Measurements from ENCODE around the gene PTGFR. TPM values are rescaled to one million over a fixed set of nuclear protein-coding genes. Genes with fewer than 3 reads are reported as not detected.

The PTGFR gene
- total RNA-seq, 4 donors from 2014 or later = 13.8 to 64.0 (median 23.2) TPM

DNA sequence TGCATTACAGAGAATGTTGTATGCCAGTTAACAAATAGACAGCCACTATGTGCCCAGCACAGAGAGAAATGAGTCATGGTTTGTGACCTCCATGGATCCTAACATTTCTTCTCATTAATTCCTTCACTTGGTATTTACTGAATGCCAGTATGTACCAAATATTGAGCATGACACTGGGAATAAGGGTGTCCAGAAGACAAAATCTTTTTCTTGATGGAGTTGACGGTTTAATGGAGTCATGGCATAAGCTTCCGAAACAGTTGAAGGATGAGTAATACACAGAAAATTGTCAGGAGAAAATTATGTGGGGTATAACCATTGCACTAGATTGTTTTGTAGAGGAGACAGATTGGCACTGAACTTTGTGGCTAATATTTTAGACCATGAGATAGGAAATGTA lies 36.9 kb downstream of the PTGFR start:
- H3K27me3 ChIP-seq = no peaks in the 10 kb centered on the region
- no peaks in the 10 kb centered on the region for H3K9me3 ChIP-seq
- H3K4me1 ChIP-seq = no peaks in the 10 kb centered on the region
- no peak overlapping the region for H3K27ac ChIP-seq
- TF ChIP-seq, protein P1, sequence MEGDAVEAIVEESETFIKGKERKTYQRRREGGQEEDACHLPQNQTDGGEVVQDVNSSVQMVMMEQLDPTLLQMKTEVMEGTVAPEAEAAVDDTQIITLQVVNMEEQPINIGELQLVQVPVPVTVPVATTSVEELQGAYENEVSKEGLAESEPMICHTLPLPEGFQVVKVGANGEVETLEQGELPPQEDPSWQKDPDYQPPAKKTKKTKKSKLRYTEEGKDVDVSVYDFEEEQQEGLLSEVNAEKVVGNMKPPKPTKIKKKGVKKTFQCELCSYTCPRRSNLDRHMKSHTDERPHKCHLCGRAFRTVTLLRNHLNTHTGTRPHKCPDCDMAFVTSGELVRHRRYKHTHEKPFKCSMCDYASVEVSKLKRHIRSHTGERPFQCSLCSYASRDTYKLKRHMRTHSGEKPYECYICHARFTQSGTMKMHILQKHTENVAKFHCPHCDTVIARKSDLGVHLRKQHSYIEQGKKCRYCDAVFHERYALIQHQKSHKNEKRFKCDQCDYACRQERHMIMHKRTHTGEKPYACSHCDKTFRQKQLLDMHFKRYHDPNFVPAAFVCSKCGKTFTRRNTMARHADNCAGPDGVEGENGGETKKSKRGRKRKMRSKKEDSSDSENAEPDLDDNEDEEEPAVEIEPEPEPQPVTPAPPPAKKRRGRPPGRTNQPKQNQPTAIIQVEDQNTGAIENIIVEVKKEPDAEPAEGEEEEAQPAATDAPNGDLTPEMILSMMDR (IDR thresholded peaks at IDR 0.05) = no peak
- no peak for TF ChIP-seq POLR2A (IDR thresholded peaks at IDR 0.05)
- no peak for DNase-seq
- H3K4me3 ChIP-seq = no peak overlapping the region
- H3K36me3 ChIP-seq = no peaks in the 10 kb centered on the region
- intact Hi-C loops (cut with DNase I; ENCODE audit: low total_unique reads) = no loop called here

DNA sequence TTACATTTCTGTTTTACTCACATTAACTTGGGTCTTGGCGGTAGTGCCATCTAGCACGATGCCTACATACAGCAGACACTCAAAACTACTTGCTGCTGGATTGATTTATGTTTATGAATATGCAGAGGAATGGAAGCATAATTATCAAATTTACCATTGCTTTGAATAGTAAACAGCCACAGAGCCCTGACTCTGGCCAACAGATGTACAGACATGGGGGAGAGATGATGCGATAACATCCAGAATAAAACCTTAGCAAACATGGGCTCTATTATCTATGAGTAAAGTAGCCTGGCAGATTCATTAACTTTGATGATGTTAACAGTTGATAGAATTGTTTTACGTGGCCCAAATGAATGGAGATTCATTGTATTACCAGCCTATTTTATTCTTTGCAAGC lies 42.8 kb downstream of the PTGFR start:
- TF ChIP-seq, protein P1 (IDR thresholded peaks at IDR 0.05) = no peak
- TF ChIP-seq POLR2A (IDR thresholded peaks at IDR 0.05) = no peak
- DNase-seq = no peak
- Histone ChIP-seq H3K9me3 (no peaks in the 10 kb centered on the region), H3K4me1 (no peaks in the 10 kb centered on the region), H3K27ac (no peak overlapping the region), H3K27me3 (no peaks in the 10 kb centered on the region), H3K4me3 (no peak overlapping the region), H3K36me3 (no peaks in the 10 kb centered on the region)
- intact Hi-C loops (cut with DNase I; ENCODE audit: low total_unique reads) = no loop called here

DNA sequence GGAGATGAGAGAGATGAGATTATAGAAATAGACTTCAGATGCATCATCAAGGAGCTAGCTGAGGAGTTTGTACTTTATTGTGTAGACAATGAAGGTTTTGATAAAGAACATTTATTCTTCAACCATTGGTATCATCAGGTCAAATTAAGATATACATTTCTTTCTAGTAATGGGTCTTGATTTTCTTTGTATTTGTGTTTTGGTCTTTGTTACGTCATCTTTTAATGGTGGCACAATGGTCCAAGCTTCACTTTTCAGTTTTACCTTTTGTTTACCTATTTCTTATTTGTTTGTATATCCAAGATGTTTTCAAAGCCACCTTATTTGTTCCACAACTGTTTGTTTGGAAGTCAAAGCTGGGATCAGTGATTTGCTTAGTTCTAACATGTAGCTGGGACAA lies 44.5 kb downstream of the PTGFR start:
- no peak overlapping the region for H3K4me3 ChIP-seq
- H3K36me3 ChIP-seq = no peaks in the 10 kb centered on the region
- TF ChIP-seq, protein P1 (IDR thresholded peaks at IDR 0.05) = no peak
- TF ChIP-seq POLR2A (IDR thresholded peaks at IDR 0.05) = no peak
- DNase-seq = no peak
- no peak overlapping the region for H3K27ac ChIP-seq
- H3K9me3 ChIP-seq = no peaks in the 10 kb centered on the region
- H3K4me1 ChIP-seq = peaks cover 0 to 5% of the 10 kb centered on the region in 2 donors
- intact Hi-C loops (cut with DNase I; ENCODE audit: low total_unique reads) = no loop called here
- no peaks in the 10 kb centered on the region for H3K27me3 ChIP-seq

DNA sequence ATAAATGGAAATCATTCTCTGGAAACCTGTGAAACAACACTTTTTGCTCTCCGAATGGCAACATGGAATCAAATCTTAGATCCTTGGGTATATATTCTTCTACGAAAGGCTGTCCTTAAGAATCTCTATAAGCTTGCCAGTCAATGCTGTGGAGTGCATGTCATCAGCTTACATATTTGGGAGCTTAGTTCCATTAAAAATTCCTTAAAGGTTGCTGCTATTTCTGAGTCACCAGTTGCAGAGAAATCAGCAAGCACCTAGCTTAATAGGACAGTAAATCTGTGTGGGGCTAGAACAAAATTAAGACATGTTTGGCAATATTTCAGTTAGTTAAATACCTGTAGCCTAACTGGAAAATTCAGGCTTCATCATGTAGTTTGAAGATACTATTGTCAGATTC lies 45.7 kb downstream of the PTGFR start:
- H3K4me1 ChIP-seq = peaks cover 0 to 5% of the 10 kb centered on the region in 2 donors
- H3K9me3 ChIP-seq = no peaks in the 10 kb centered on the region
- TF ChIP-seq, protein P1 (IDR thresholded peaks at IDR 0.05) = no peak
- TF ChIP-seq POLR2A (IDR thresholded peaks at IDR 0.05) = no peak
- no peaks in the 10 kb centered on the region for H3K36me3 ChIP-seq
- H3K27me3 ChIP-seq = no peaks in the 10 kb centered on the region
- intact Hi-C loops (cut with DNase I; ENCODE audit: low total_unique reads) = no loop called here
- DNase-seq = no peak
- no peak overlapping the region for H3K4me3 ChIP-seq
- peak overlapping the region; percentile 10 to 16 for H3K27ac ChIP-seq

- no peak for DNase-seq
- intact Hi-C loops (cut with DNase I; ENCODE audit: low total_unique reads) = no loop called here
- Histone ChIP-seq H3K36me3 (no peaks in the 10 kb centered on the region), H3K4me3 (no peak overlapping the region), H3K4me1 (peaks cover 0 to 5% of the 10 kb centered on the region in 2 donors), H3K27me3 (no peaks in the 10 kb centered on the region), H3K27ac (no peak overlapping the region), H3K9me3 (no peaks in the 10 kb centered on the region)
- no peak for TF ChIP-seq POLR2A (IDR thresholded peaks at IDR 0.05)
- TF ChIP-seq, protein P1 (IDR thresholded peaks at IDR 0.05) = no peak
Measured at GRCh38 chr1:78540048-78540447, 49.3 kb downstream of the PTGFR start.

Measured in uterus (tissue), 4 donors.